Measurements from ENCODE around the gene MAN2A2.

The MAN2A2 gene

GRCh38 chr15:90859234-90860131, 43.6 kb upstream of the MAN2A2 start:
- no peak for TF ChIP-seq GLIS3 (CRISPR knock-in tag; IDR thresholded peaks at IDR 0.05)
- TF ChIP-seq ARNTL (CRISPR knock-in tag; IDR thresholded peaks at IDR 0.05; ENCODE audit: borderline replicate concordance, low read depth): no peak
- no peak for TF ChIP-seq ZFP3 (CRISPR knock-in tag; IDR thresholded peaks at IDR 0.05)
- no peak for TF ChIP-seq PATZ1 (CRISPR knock-in tag; IDR thresholded peaks at IDR 0.05; ENCODE audit: borderline replicate concordance)
- no peak for TF ChIP-seq CREB5 (CRISPR knock-in tag; IDR thresholded peaks at IDR 0.05; ENCODE audit: low read depth)
- TF ChIP-seq, protein P1, sequence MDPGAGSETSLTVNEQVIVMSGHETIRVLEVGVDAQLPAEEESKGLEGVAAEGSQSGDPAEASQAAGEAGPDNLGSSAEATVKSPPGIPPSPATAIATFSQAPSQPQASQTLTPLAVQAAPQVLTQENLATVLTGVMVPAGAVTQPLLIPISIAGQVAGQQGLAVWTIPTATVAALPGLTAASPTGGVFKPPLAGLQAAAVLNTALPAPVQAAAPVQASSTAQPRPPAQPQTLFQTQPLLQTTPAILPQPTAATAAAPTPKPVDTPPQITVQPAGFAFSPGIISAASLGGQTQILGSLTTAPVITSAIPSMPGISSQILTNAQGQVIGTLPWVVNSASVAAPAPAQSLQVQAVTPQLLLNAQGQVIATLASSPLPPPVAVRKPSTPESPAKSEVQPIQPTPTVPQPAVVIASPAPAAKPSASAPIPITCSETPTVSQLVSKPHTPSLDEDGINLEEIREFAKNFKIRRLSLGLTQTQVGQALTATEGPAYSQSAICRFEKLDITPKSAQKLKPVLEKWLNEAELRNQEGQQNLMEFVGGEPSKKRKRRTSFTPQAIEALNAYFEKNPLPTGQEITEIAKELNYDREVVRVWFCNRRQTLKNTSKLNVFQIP (CRISPR knock-in tag; IDR thresholded peaks at IDR 0.05; ENCODE audit: borderline replicate concordance, low read depth): no peak
- TF ChIP-seq TSHZ2 (CRISPR knock-in tag; IDR thresholded peaks at IDR 0.05): no peak
- TF ChIP-seq CSRNP3 (CRISPR knock-in tag; IDR thresholded peaks at IDR 0.05): no peak
- no peak for TF ChIP-seq BACH2 (CRISPR knock-in tag; IDR thresholded peaks at IDR 0.05; ENCODE audit: borderline replicate concordance)
- ATAC-seq: peak; percentile 32

GRCh38 chr15:90860450-90860849, 42.7 kb upstream of the MAN2A2 start:
- ATAC-seq: no peak

DNA sequence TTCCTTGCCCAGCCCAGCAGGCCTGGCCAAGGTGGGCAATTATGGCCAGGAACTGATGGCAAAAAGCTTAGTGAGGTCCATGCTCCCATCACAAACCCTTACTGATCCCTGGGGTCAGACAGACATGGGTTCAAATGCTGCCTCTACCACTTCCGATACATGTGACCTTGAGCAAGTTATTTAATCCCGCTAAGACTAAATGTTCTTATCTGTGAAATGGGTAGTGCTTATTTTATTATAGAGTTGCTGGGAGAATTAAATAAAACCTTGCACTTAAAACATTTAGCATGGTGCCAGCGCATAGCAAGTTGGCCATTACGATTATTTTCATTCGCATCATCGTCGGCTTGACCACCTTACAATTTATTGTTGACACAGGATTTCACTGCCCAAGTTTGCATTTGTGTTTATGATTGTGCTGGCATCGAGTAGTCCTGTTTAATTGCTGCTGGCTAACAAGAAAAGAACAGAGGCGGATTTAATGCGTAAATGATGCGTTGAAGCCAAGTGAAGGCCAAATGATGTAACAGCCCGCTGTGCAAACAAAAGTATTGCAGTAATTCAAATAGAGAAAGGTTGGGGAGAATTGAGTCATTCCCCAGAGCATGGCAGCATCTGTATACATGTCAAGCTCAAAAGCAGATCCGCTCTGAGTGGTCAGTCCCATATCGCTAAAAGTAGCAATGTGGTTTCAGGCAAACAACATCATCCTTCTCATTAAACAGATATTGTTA, 42.0 kb upstream of the MAN2A2 start:
- no peak for ATAC-seq
- TF ChIP-seq PATZ1 (CRISPR knock-in tag; IDR thresholded peaks at IDR 0.05; ENCODE audit: borderline replicate concordance) (no peak), TSHZ2 (CRISPR knock-in tag; IDR thresholded peaks at IDR 0.05) (no peak), CSRNP3 (CRISPR knock-in tag; IDR thresholded peaks at IDR 0.05) (no peak), CSDC2 (CRISPR knock-in tag; IDR thresholded peaks at IDR 0.05) (no peak), BACH2 (CRISPR knock-in tag; IDR thresholded peaks at IDR 0.05; ENCODE audit: borderline replicate concordance) (no peak), ZNF565 (CRISPR knock-in tag; conservative IDR thresholded peaks at IDR 0.05; ENCODE audit: low read depth) (no peak), ISL1 (CRISPR knock-in tag; IDR thresholded peaks at IDR 0.05) (no peak), ZFP30 (CRISPR knock-in tag; IDR thresholded peaks at IDR 0.05) (no peak), SNAI2 (CRISPR knock-in tag; IDR thresholded peaks at IDR 0.05) (no peak), ZFP3 (CRISPR knock-in tag; IDR thresholded peaks at IDR 0.05) (no peak), RARB (CRISPR knock-in tag; IDR thresholded peaks at IDR 0.05) (no peak)
- TF ChIP-seq, protein P1 (CRISPR knock-in tag; IDR thresholded peaks at IDR 0.05; ENCODE audit: borderline replicate concordance, low read depth): no peak

More at GRCh38 chr15:90860450-90860849, 42.7 kb upstream of the MAN2A2 start:
- TF ChIP-seq SNAI2 (CRISPR knock-in tag; IDR thresholded peaks at IDR 0.05): no peak
- TF ChIP-seq ISL1 (CRISPR knock-in tag; IDR thresholded peaks at IDR 0.05): no peak

All from SK-N-SH treated with all-trans-retinoic acid at 6 μM for 48 hours (cell line).